H1 (cell line): ENCODE data around the gene CADPS. TPM values are rescaled to one million over a fixed set of nuclear protein-coding genes. Genes with fewer than 3 reads are reported as not detected.

Experiments used
- CTCF ChIA-PET: fragments of 300-600 bp; sonication (Branson Sonifier 250); formaldehyde crosslinking; loops from one replicate; lab custom pipeline; 2021; ENCODE audit not compliant: partially characterized antibody; lab: Charles Lee
- POLR2A ChIA-PET: fragments of 300-600 bp; sonication (Branson Sonifier 250); formaldehyde crosslinking; loops from one replicate; lab custom pipeline; 2021; ENCODE audit warnings: inconsistent platforms; ENCODE audit not compliant: partially characterized antibody; lab: Charles Lee
- DNase-seq, 2 experiments: peaks; one replicate each; pipeline versions ENCODE4 v3.0.0 to v3.0.0-alpha.2; 2010 to 2022; ENCODE audit warnings: low spot score in 2 of 2, low read depth in 1 of 2, mixed read lengths in 1 of 2
- FAIRE-seq: peaks from 2 replicates; lab custom pipeline; 2011; peaks lifted over from hg19 to GRCh38; lab: Jason Lieb, UNC
- H2AFZ ChIP-seq: 2 replicates; pipeline ENCODE4 v1.8.1; 2012; ENCODE audit warnings: low read length, inconsistent platforms
- H2AK5ac ChIP-seq: 2 replicates; pipeline ENCODE4 v1.6.1; 2013; ENCODE audit warnings: low read depth, low read length
- H2BK120ac ChIP-seq: replicated peaks from 2 replicates; pipeline ENCODE3; 2013; ENCODE audit warnings: low read depth, low read length, inconsistent platforms
- H2BK12ac ChIP-seq: 2 replicates; pipeline ENCODE4 v1.6.1; 2013; ENCODE audit warnings: low read depth, low read length
- H2BK15ac ChIP-seq: 2 replicates; pipeline ENCODE4 v1.6.1; 2013; ENCODE audit warnings: low read length
- H2BK20ac ChIP-seq: 2 replicates; pipeline ENCODE4 v1.6.1; 2013; ENCODE audit warnings: low read length
- H2BK5ac ChIP-seq: 2 replicates; pipeline ENCODE4 v1.6.1; 2013; ENCODE audit warnings: low read depth, low read length
- H3K14ac ChIP-seq: 2 replicates; pipeline ENCODE4 v1.6.1; 2013; ENCODE audit warnings: inconsistent platforms; ENCODE audit not compliant: insufficient read length
- H3K18ac ChIP-seq: 2 replicates; pipeline ENCODE4 v1.6.1; 2013; ENCODE audit warnings: low read length; ENCODE audit errors: extremely low read depth
- H3K23ac ChIP-seq: 2 replicates; pipeline ENCODE4 v1.6.1; 2013; ENCODE audit warnings: inconsistent platforms; ENCODE audit not compliant: insufficient read length
- H3K23me2 ChIP-seq: 2 replicates; pipeline ENCODE4 v1.6.1; 2013; ENCODE audit warnings: low read depth, low read length
- H3K27ac ChIP-seq: 2 replicates; pipeline ENCODE4 v1.6.1; 2011; ENCODE audit warnings: low read depth, low read length, inconsistent platforms
- H3K27me3 ChIP-seq, 4 experiments: replicated peaks in 1 of 4; 1 replicate in 1 of 4; 2 replicates in 3 of 4; pipeline versions ENCODE4 v1.6.1 to v1.8.1; 2011 to 2013; ENCODE audit warnings: low read length in 3 of 4, mild to moderate bottlenecking in 3 of 4, inconsistent platforms in 2 of 4, mixed read lengths in 2 of 4, moderate library complexity in 1 of 4; ENCODE audit not compliant: control insufficient read depth in 3 of 4, insufficient read depth in 3 of 4; ENCODE audit errors: extremely low read depth in 1 of 4
- H3K36me3 ChIP-seq, 4 experiments: 2 replicates each; pipeline versions ENCODE4 v1.6.1 to v1.8.1; 2011 to 2013; ENCODE audit warnings: mild to moderate bottlenecking in 4 of 4, low read length in 3 of 4, moderate library complexity in 2 of 4, control low read depth in 1 of 4, inconsistent platforms in 1 of 4; ENCODE audit not compliant: insufficient read depth in 4 of 4, control insufficient read depth in 2 of 4
- H3K4ac ChIP-seq: replicated peaks from 2 replicates; pipeline ENCODE3; 2013; ENCODE audit warnings: low read length, low read depth, mixed read lengths, inconsistent platforms; ENCODE audit not compliant: insufficient read length
- H3K4me1 ChIP-seq, 4 experiments: replicated peaks in 1 of 4; 1 replicate in 1 of 4; 2 replicates in 3 of 4; pipeline versions ENCODE4 v1.6.1 to v1.8.1; 2011 to 2013; ENCODE audit warnings: low read length in 3 of 4, inconsistent platforms in 2 of 4, mixed read lengths in 1 of 4; ENCODE audit not compliant: insufficient read depth in 4 of 4, control insufficient read depth in 3 of 4
- H3K4me2 ChIP-seq, 2 experiments: 2 replicates each; pipeline versions ENCODE4 v1.6.1 to v1.8.1; 2011 to 2013; ENCODE audit warnings: low read depth in 2 of 2, low read length in 2 of 2, control low read depth in 1 of 2, inconsistent platforms in 1 of 2, mild to moderate bottlenecking in 1 of 2; ENCODE audit not compliant: insufficient read depth in 1 of 2
- H3K4me3 ChIP-seq, 4 experiments: fragments of 200-600, 300-600 bp in 1 of 4; sonication (generic), shearing (Covaris generic), sonication (Bioruptor Twin) in 1 of 4; 2 replicates each; pipeline versions ENCODE4 v1.5.1 to v1.8.1; 2011 to 2016; ENCODE audit warnings: low read length in 4 of 4, low read depth in 3 of 4, control low read depth in 2 of 4, inconsistent platforms in 2 of 4, mild to moderate bottlenecking in 2 of 4, mixed read lengths in 1 of 4, moderate library complexity in 1 of 4; ENCODE audit not compliant: insufficient read depth in 2 of 4; ENCODE audit errors: extremely low read depth in 1 of 4
- H3K56ac ChIP-seq: replicated peaks from 2 replicates; pipeline ENCODE3; 2013; ENCODE audit warnings: low read depth, mild to moderate bottlenecking, mixed read lengths, low read length, inconsistent platforms; ENCODE audit not compliant: insufficient read length
- H3K79me1 ChIP-seq: 2 replicates; pipeline ENCODE4 v1.6.1; 2013; ENCODE audit warnings: low read depth, low read length, control low read depth
- H3K79me2 ChIP-seq, 2 experiments: 2 replicates each; pipeline versions ENCODE4 v1.6.1 to v1.8.1; 2012 to 2013; ENCODE audit warnings: low read length in 2 of 2, mild to moderate bottlenecking in 2 of 2, inconsistent platforms in 1 of 2; ENCODE audit not compliant: insufficient read depth in 2 of 2, control insufficient read depth in 1 of 2
- H3K9ac ChIP-seq, 4 experiments: replicated peaks in 1 of 4; 1 replicate in 1 of 4; 2 replicates in 3 of 4; pipeline versions ENCODE4 v1.6.1 to v1.8.1; 2011 to 2013; ENCODE audit warnings: low read depth in 3 of 4, low read length in 3 of 4, control low read depth in 2 of 4, mild to moderate bottlenecking in 2 of 4, moderate library complexity in 2 of 4, inconsistent platforms in 1 of 4; ENCODE audit errors: extremely low read depth in 1 of 4
- H3K9me3 ChIP-seq, 2 experiments: 2 replicates each; pipeline versions ENCODE4 v1.6.1 to v1.8.1; 2012 to 2013; ENCODE audit warnings: mild to moderate bottlenecking in 2 of 2, moderate library complexity in 2 of 2, control low read depth in 1 of 2, inconsistent platforms in 1 of 2, low read depth in 1 of 2, low read length in 1 of 2, mixed read lengths in 1 of 2; ENCODE audit not compliant: insufficient read depth in 2 of 2
- H4K20me1 ChIP-seq, 2 experiments: replicated peaks in 1 of 2; 2 replicates each; pipeline versions ENCODE3 to v1.8.1; 2011 to 2013; ENCODE audit warnings: inconsistent platforms in 2 of 2, low read length in 2 of 2, mild to moderate bottlenecking in 1 of 2; ENCODE audit not compliant: insufficient read depth in 2 of 2, control insufficient read depth in 1 of 2
- H4K5ac ChIP-seq: 2 replicates; pipeline ENCODE4 v1.6.1; 2013; ENCODE audit warnings: low read length, low read depth, mixed read lengths, inconsistent platforms; ENCODE audit not compliant: insufficient read length
- H4K8ac ChIP-seq: 2 replicates; pipeline ENCODE4 v1.8.0; 2013; ENCODE audit warnings: mild to moderate bottlenecking, moderate library complexity, low read length, inconsistent platforms; ENCODE audit not compliant: insufficient read depth; ENCODE audit errors: extremely low read depth
- H4K91ac ChIP-seq: replicated peaks from 2 replicates; pipeline ENCODE3; 2013; ENCODE audit warnings: low read length, mixed read lengths, inconsistent platforms; ENCODE audit not compliant: insufficient read length
- HDAC6 ChIP-seq: IDR thresholded peaks from one replicate; pipeline ENCODE4 v1.7.1; 2012; ENCODE audit warnings: low read depth, mild to moderate bottlenecking, inconsistent platforms, low read length, moderate library complexity
- JUND ChIP-seq: IDR thresholded peaks from 2 replicates; pipeline ENCODE4 v1.6.1; 2011; ENCODE audit warnings: mild to moderate bottlenecking, improper control_type of control experiment, low read length
- RAD21 ChIP-seq, 2 experiments: IDR thresholded peaks in 1 of 2; conservative IDR thresholded peaks in 1 of 2; 2 replicates each; pipeline ENCODE4 v1.6.1; 2011; ENCODE audit warnings: low read depth in 2 of 2, low read length in 2 of 2, improper control_type of control experiment in 1 of 2, inconsistent platforms in 1 of 2, mild to moderate bottlenecking in 1 of 2, moderate library complexity in 1 of 2
- polyA plus RNA-seq, 7 experiments: library from polyadenylated mRNA; depleted of rRNA in 3 of 7; stranded (reverse) in 5 of 7; unstranded in 2 of 7; fragments of >200 nt in 5 of 7; fragments of 200-250 nt in 2 of 7; gene quantifications; 1 replicate in 5 of 7; 2 replicates in 1 of 7; 4 replicates in 1 of 7; pipeline versions ENCODE4 v1.2.1 to v1.2.3, GENCODE V29; 2011 to 2013; ENCODE audit warnings: missing spikeins in 2 of 7, mixed read lengths in 2 of 7
- total RNA-seq: library from RNA; stranded (reverse); fragmentation: NEBNext Ultra II Directional; extraction: Animal tissue kit (Norgen Biotek cat#: 25700); gene quantifications from 2 replicates; pipeline ENCODE4 v1.2.1, GENCODE V29; 2021
- TF ChIP-seq, protein P1 (sequence below), 3 experiments: IDR thresholded peaks; 1 replicate in 2 of 3; 2 replicates in 1 of 3; pipeline versions ENCODE4 v1.5.1 to v1.6.1; 2011; ENCODE audit warnings: low read length in 3 of 3, mild to moderate bottlenecking in 3 of 3, inconsistent platforms in 2 of 3, low read depth in 1 of 3, moderate library complexity in 1 of 3; ENCODE audit not compliant: insufficient read depth in 1 of 3; ENCODE audit errors: control extremely low read depth in 1 of 3

Gene CADPS
- total and polyA plus RNA-seq, 2 of the 8 experiments (the other 6 are each of a cell fraction or from before 2014, with no cell fraction given): 7.1 to 10.2 TPM

DNA sequence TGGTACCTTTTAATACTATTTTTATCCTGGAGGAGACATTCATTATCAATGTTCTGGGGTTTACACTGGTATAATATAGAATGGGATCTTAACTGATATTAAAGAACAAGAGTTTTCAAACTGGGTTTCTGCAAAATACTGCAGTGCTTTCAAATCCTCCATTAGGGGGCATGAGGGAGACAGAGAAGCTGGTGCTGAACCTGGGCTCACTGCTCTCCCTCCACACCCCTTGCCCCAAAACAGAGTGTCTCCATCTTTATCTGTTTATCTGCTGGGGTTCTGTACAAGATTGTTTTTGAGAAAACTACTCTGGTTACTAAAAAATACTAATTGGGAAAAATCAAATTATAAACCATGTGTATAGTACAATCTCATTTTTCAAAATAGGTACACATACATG lies 41.7 kb downstream of the CADPS start:
- no peaks in the 10 kb centered on the region; the same call in 1 of the 2 replicates for H3K79me1 ChIP-seq
- no peak overlapping the region for H4K8ac ChIP-seq
- H4K20me1 ChIP-seq: no peaks in the 10 kb centered on the region
- no peak overlapping the region for H4K5ac ChIP-seq
- ChIA-PET CTCF (interaction anchor here (0.6 to 9.2 kb wide), 32 partner anchors 9 to 398 kb away, joined by 3 to 76 read pairs (median 4); no protein-coding TSS in a partner anchor), POLR2A (interaction anchor here (0.9 kb wide), 1 partner anchor 40 kb away, joined by 3 read pairs; no protein-coding TSS in a partner anchor)
- H3K4me3 ChIP-seq: no peak overlapping the region
- H2BK12ac ChIP-seq: no peak overlapping the region
- H3K27me3 ChIP-seq: no peaks in the 10 kb centered on the region
- no peak overlapping the region for H2BK5ac ChIP-seq
- no peak overlapping the region for H3K27ac ChIP-seq
- no peak overlapping the region for H3K14ac ChIP-seq
- H3K4me1 ChIP-seq: no peaks in the 10 kb centered on the region
- H3K4me2 ChIP-seq: no peak overlapping the region
- no peak overlapping the region for H3K4ac ChIP-seq
- no peaks in the 10 kb centered on the region for H3K9me3 ChIP-seq
- H3K23ac ChIP-seq: no peak overlapping the region
- H3K18ac ChIP-seq: no peak overlapping the region
- H2AK5ac ChIP-seq: no peak overlapping the region
- no peak overlapping the region for H2BK120ac ChIP-seq
- no peak overlapping the region for H3K9ac ChIP-seq
- H2BK15ac ChIP-seq: no peak overlapping the region
- TF ChIP-seq HDAC6: no peak
- peak; percentile 71 to 80 for TF ChIP-seq RAD21 (IDR thresholded peaks at IDR 0.05 in 1 of 2, conservative IDR thresholded peaks at IDR 0.05 in 1 of 2; ENCODE audit: low read depth in 2 of 2, low read length in 2 of 2)
- TF ChIP-seq JUND: no peak
- TF ChIP-seq, protein P1, sequence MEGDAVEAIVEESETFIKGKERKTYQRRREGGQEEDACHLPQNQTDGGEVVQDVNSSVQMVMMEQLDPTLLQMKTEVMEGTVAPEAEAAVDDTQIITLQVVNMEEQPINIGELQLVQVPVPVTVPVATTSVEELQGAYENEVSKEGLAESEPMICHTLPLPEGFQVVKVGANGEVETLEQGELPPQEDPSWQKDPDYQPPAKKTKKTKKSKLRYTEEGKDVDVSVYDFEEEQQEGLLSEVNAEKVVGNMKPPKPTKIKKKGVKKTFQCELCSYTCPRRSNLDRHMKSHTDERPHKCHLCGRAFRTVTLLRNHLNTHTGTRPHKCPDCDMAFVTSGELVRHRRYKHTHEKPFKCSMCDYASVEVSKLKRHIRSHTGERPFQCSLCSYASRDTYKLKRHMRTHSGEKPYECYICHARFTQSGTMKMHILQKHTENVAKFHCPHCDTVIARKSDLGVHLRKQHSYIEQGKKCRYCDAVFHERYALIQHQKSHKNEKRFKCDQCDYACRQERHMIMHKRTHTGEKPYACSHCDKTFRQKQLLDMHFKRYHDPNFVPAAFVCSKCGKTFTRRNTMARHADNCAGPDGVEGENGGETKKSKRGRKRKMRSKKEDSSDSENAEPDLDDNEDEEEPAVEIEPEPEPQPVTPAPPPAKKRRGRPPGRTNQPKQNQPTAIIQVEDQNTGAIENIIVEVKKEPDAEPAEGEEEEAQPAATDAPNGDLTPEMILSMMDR (IDR thresholded peaks at IDR 0.05; ENCODE audit: control extremely low read depth in 1 of 3, insufficient read depth in 1 of 3, low read depth in 1 of 3, low read length in 3 of 3): peak; percentile 63 to 70 (median 70)
- no peaks in the 10 kb centered on the region for H3K23me2 ChIP-seq
- no peaks in the 10 kb centered on the region for H3K79me2 ChIP-seq
- no peak overlapping the region for H2AFZ ChIP-seq
- no peak overlapping the region for H3K56ac ChIP-seq
- H4K91ac ChIP-seq: no peak overlapping the region
- DNase-seq: no peak
- H2BK20ac ChIP-seq: no peak overlapping the region
- no peaks in the 10 kb centered on the region for H3K36me3 ChIP-seq
- FAIRE-seq: peak; percentile 85
